Dermis microvascular lymphatic vessel endothelial cell (primary cell): ENCODE results near the gene PARD3. TPM values are rescaled to one million over a fixed set of nuclear protein-coding genes. Genes with fewer than 3 reads are reported as not detected.
"Not testable (repeated sequence)": the region's sequence is repeated elsewhere in the genome, so short reads cannot be mapped to it uniquely, and the experiment has no call there.

ENCODE experiments used
- DNase-seq, 2 donors: peaks; one replicate each; pipeline versions ENCODE4 v3.0.0 to v3.0.0-alpha.2; 2010; ENCODE audit warnings: low read depth in 2 of 2
- total RNA-seq: library from RNA; depleted of rRNA; stranded (reverse); fragments of >200 nt; gene quantifications from 2 replicates; pipeline ENCODE4 v1.2.1, GENCODE V29; 2014

PARD3 gene
- total RNA-seq, 1 donor from 2014 or later, result 22.6 TPM

- no peak for DNase-seq
Observed at GRCh38 chr10:34800624-34801023, 14.5 kb downstream of the PARD3 start.

- no peak for DNase-seq
Observed at GRCh38 chr10:34798654-34799053, 16.4 kb downstream of the PARD3 start.

GRCh38 chr10:34797155-34797554, 17.9 kb downstream of the PARD3 start:
- no peak for DNase-seq

- no peak for DNase-seq
Observed at GRCh38 chr10:34796133-34796532, 19.0 kb downstream of the PARD3 start.

GRCh38 chr10:34795334-34795733, 19.8 kb downstream of the PARD3 start:
- DNase-seq, result no peak

GRCh38 chr10:34794835-34795234, 20.3 kb downstream of the PARD3 start:
- no peak for DNase-seq

- DNase-seq, result not testable (repeated sequence)
Observed at GRCh38 chr10:34793581-34793980, 21.5 kb downstream of the PARD3 start.

- no peak for DNase-seq
Observed at GRCh38 chr10:34792881-34793280, 22.2 kb downstream of the PARD3 start.

GRCh38 chr10:34791947-34792346, 23.1 kb downstream of the PARD3 start:
- DNase-seq, result no peak

GRCh38 chr10:34791228-34791627, 23.9 kb downstream of the PARD3 start:
- DNase-seq, result no peak

- DNase-seq, result peak; percentile 49 to 69
Observed at GRCh38 chr10:34789966-34790506, 25.1 kb downstream of the PARD3 start.

- no peak for DNase-seq
Observed at GRCh38 chr10:34786464-34786863, 28.6 kb downstream of the PARD3 start.

- peak in 1 of 2 donors; percentile 10 for DNase-seq
Observed at GRCh38 chr10:34781711-34782110, 33.4 kb downstream of the PARD3 start.

- peak in 1 of 2 donors; percentile 43 for DNase-seq
Observed at GRCh38 chr10:34780818-34781380, 34.2 kb downstream of the PARD3 start.

GRCh38 chr10:34778237-34778636, 36.9 kb downstream of the PARD3 start:
- no peak for DNase-seq

- DNase-seq, result no peak
Observed at GRCh38 chr10:34776090-34776690, 38.9 kb downstream of the PARD3 start.

GRCh38 chr10:34775044-34775637, 40.0 kb downstream of the PARD3 start:
- no peak for DNase-seq

GRCh38 chr10:34773636-34774630, 41.2 kb downstream of the PARD3 start:
- no peak for DNase-seq

GRCh38 chr10:34771525-34771924, 43.6 kb downstream of the PARD3 start:
- no peak for DNase-seq

- DNase-seq, result no peak
Observed at GRCh38 chr10:34771106-34771505, 44.0 kb downstream of the PARD3 start.

GRCh38 chr10:34769899-34770298, 45.2 kb downstream of the PARD3 start:
- DNase-seq, result peak in 1 of 2 donors; percentile 22

- DNase-seq, result no peak
Observed at GRCh38 chr10:34768972-34769330, 46.1 kb downstream of the PARD3 start.
